G401.6 (cell line): ENCODE measurements around the gene TSPEAR.
"Not testable (repeated sequence)": the region's sequence is repeated elsewhere in the genome, so short reads cannot be mapped to it uniquely, and the experiment has no call there.

Experiments used
- FAIRE-seq: peaks from 2 replicates; lab custom pipeline; 2012; peaks lifted over from hg19 to GRCh38; lab: Jason Lieb, UNC

The TSPEAR gene

DNA sequence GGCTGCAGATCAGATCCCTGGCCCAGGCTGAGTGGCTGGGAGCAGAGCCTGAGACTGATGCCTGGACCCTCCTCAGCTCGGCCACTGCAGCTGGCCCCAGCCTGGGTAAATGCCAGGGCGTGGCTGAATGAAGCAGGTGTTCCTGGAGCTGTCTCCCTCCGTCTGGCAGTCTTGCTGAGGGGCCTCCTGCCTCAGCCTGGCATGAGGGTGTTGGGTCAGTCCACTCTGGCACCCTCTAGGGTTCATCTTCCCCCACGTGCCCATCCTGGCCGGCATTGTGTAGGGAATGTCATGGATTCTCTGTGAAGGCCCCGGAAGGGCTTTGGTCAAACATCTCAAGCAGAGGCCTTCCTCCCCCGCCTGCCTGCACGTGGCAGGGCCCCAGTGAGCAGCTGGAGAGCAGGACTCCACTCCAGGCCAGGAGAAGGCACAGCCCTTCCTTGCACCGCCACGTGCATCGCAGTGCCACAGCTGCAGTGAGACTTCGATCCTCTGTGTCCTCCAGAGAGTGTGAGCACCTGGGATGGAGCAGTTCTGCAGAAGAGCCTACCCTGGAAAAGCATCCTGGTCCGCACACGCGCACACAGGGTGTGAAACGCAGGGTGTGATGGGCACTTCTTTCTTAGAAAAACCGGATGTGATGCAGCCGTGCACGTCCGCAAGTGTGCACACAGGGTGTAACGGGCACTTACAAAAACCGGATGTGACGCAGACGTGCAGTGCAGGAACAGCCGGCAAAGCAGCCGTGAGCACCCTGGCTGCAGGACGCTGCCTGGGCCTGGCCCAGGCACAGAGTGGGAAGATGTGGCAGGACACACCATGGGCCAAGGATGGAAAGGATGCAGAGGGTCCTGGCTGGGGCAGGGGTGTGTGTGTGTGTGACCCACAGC is 142.5 kb downstream of the TSPEAR start:
- no peak for FAIRE-seq

DNA sequence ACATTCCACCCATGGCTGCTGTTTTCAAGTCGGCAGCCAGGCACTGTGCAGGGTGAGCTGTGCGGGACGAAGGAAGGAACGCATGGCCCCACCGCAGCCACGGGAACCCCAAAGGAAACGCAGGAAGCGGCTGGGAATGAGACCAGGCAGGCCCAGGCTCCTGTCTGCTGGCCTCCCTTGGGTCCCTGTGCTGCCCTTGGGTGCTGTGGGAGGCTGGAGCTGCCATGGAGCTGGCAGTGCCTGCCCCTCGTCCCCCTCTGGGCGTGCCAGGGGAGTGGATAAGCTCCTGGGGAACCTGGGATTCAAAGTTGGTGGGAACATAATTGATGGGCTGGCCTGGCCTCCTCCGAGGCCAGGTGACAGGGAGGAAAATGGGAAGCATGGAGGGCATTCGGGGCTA is 143.1 kb downstream of the TSPEAR start:
- no peak for FAIRE-seq

DNA sequence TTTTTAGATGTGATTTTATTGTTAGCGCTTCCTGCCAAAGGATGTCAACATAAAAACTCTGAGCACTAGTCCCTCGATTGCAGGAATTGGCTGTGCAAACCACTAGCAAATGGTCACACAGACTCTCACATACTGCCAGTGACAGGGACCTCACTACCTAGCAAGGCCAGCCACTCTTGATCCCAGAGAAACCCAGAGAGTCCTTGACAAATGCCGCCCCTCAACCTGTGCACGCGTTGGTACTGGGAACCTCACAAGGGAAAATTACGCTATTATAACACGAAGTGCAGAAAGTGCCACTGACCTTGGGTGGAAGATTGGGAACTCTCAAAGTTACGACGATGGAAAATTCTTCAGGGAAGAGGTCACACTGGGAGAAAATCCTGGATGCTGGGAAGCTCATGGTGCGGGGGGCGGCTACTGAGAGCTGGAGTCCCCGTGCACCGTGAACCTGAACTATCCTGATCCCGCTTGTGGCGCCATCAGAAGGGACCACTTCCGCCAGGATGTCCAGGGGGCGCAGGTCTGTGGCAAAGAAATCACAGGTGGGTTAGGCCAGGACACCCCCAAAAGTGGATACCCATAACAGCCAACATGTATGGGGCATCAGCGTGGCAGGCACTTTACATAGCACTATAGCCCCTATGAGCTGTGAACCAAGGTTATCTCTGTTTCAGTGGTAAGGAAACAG is 143.7 kb downstream of the TSPEAR start:
- FAIRE-seq: no peak

DNA sequence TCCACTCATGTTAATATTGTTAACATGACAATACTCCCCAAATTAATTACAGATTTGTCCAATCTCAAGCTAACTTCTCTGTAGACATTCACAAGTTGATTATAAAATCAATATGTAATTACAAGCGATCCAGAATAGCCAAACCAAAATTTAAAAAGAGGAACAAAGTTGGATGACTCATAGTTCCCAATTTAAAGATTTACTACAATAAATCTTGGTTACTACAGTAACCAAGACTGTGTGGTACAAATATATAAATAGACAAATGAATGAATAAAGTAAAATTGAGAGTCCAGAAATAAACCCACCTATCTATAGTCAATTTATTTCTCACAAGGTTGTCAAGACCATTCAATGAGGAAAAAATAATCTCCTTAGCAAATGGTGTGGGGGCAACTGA is 145.0 kb downstream of the TSPEAR start:
- FAIRE-seq: no peak

DNA sequence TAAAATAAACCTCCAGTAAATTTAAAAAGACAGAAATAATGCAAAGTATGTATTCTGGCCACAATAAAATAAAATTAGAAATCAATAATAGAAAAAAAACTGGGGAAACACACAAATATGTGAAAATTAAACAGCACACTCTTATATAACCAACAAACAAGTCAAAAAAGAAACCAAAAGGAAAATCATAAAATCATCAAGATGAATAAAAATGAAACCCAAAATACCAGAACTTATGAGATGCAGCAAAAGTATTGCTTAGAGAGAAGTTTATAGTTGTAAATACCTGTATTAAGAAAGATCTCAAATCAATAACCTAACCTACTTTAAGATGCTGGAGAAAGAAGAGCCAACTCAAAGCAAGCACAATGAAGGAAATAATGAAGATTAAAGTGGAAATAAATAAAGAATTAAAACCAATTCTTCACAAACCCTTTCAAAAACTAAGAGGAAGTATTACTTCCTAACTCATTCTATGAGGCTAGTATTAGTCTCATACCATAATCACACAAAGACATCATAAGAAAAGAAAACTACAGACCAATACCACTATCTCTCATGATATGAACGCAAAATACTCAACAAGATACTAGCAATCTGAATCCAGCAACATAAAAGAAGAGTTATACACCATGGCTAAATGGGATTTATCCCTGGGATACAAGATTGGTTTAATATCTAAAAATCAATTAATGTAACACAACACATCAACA is 146.3 kb downstream of the TSPEAR start:
- no peak for FAIRE-seq

DNA sequence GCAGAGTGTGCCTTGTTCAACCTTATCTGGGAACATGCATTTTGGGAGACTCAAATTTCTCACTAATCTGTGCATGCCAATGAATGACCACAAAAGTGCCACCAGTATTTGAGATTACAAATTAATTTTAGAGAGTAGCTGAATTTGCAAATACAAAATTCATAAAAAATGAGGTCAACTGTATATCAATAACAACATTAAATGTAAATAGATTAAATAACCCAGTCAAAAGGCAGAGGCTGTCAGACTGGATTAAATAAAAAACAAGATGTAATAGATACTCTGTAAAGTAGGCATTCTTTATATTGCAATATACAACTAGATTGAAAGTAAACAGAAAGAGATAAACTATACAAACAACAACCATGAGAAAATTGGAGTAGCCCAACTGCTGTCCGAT is 147.3 kb downstream of the TSPEAR start:
- FAIRE-seq: no peak

DNA sequence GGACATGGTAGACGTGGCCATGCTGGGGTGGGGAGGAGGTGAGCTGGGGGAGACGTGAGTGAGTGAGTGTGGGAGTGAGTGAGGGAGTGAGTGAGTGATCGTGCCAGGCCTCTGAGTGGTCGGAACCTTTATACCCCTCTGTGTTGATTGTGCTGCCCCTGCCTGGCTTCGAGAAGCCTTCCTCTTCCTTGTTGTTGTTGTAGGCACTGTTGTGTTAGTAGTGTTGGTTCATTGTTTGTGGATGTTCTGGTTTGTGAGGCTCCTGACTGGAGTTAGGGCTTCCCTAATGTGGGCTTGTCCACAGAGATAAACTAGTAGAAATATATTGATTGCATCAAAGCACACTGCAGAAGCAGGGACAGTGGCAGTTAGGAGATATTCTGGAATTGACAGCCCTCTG is 152.7 kb downstream of the TSPEAR start, which contains the start of gene KRTAP10-3:
Gene KRTAP10-3, minus strand, starts transcription at position 101 of the 400 bp plus-strand sequence. Its CDS starts 80 bp downstream, at position 21.
- no peak for FAIRE-seq

DNA sequence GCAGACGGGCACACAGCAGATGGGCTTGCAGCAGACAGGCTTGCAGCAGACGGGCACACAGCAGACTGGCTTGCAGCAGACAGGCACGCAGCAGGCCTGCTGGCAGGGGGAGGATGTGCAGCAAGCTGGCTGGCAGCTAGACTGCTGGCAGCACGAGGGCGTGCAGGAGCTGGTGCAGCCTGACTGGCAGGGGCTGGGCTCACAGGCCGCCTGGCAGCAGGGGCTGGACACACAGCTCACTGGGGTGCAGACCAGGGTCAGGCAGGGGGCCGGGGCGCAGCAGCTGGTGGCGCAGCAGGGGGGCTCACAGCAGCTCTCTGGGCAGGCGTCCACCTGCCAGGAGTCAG is 153.1 kb downstream of the TSPEAR start:
- FAIRE-seq: not testable (repeated sequence)

DNA sequence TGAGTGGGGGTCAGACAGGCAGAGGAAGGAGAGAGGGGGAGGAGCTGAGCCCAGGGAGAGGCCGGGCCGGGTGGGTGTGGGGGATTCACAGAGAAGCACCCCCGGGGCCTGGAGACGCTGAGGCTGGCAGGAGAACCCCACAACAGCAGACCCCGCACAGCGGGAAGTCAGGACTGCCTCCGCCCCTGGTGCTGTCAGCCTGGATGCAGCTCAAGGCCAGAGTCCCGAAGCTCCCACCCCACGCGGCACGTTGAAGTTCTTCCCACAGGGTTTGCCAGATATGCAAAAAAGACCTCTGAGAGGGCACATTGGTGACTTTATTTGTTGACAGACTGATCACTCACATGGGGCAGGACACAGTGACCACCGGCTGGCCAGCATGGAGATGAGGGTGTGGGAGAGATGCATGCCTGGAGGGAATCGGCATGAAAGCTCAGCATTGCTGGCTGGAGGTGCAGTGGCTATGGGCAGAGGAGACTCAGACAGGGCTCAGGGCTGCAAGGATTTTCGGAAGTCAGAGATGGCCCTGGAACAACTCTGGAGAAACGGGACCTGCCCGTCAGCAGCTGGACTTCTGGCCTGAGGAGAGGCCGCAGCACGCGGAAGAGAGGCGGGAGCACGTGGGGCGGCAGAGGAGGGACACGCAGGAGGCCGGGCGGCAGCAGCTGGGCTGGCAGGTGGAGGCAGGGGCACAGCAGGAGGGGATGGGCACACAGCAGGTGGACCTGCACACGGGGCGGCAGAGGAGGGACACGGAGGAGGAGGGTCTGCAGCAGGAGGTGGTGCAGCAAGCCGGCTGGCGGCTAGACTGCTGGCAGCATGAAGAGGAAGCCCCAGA is 153.7 kb downstream of the TSPEAR start:
- no peak for FAIRE-seq

DNA sequence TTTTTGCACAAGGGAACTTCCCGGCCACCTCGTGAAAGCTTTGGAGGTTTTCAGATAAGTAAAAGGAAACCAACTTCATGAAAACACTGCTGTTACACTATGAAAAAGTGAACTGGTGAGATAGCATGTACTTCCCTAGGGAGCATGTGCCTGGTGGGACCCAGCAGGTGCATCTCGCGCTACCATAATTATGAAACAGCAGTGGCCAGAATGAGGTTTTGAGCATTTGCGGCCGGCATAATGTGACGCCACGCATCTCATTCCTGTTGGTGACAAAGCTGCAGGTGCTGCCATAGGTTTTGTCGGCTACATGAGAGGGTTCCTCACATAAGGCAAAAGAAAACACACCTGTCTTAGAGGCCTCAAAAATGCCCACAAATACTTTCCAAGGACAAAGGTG is 154.5 kb downstream of the TSPEAR start:
- FAIRE-seq: no peak

DNA sequence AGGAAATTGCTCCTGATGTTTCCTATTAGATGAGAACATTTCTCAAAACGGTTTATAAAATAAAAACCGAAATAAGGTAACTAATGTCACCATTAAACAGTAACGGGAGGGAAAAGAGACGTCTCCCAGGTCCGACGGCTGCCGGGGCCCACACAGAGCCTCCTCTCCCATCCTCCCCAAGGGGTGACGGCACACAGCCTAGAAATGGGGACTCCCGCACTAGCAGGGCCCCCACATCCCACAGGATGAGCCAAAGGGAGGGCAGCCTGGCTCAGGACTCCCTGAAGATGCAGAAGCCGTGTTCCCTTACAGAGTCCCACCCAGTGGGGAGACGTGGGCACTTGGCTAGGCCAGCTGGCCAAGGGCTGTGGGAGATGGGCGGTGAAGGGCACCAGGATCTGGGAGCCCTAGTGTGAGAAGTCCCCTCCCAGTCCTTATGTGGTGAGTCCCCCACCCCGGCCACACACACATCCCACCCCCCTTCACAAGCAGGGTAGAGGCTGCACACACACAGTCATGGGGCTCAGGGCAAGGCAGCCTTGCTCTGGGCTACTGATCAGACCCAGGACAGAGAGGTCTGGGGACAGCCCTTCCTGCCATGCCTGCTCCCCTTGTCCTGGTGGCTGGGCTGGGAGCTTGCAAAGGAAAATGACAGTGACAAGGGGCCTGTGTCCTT is 156.0 kb downstream of the TSPEAR start:
- FAIRE-seq: no peak

DNA sequence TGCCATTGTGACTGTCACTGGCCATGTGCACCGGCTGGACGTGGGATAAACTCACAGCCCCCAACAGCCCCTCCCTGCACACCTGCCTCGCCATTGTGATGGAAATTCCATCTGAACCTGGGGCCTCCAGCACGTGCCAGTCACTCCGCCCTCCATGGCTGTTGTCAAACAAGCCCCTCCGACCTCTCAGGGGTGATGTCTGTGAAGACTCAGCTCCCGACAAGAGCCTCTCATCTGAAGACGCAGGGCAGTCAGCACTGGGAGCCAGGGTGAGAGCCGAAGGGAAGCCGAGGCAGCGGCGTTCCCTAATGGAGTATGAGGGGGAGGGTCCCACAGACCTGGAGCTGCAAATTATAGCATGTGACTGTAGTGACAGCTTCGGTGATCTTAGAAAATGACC is 158.7 kb downstream of the TSPEAR start:
- FAIRE-seq: no peak

DNA sequence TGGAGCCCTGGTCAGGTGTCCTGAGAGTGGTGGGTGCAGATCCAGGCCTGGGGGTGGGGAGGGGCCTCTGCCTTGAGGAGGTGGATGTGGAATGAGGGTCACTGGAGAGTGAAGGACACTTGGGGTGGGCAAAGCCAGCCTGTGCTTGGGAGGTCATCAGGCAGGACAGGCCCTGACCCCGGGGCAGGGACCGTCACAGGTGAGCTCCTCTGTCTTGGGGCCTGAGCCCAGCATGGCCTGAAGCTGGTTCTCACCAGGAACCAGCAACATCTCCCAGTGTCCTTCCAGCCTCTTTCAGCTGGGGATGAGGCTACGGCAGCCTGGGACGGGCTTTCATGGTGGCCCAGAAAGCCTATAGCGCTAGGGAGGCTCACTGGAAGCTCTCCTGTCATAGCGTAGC is 159.2 kb downstream of the TSPEAR start:
- FAIRE-seq: no peak

DNA sequence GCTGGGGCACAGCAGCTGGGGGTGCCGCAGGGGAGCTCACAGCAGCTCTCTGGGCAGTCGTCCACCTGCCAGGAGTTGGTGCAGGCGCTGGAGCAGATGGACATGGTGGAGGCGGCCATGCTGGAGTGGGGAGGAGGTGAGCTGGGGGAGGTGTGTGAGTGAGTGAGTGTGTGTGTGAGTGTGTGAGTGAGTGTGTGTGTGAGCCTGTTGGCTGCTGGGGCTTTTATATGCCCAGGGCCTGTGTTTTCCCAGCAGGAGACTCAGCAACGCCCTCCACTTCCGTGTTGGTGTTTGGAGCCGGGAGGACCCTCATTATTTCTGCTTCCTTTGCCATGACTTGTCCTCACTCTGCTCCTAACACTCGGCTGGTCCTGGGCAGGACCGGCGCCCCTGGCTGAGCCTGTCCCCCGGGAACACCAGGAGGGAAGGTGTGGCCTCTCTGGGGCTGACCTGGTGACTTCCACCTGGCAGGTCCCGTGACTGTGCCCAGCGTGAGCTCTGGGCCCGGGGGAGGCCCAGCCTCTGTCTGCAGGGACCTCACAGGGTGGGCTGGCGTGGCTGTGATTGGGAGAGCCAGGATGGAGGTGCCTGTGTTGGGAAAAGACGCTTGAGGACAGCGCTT is 159.9 kb downstream of the TSPEAR start, which contains the start of gene KRTAP10-2:
Gene KRTAP10-2, minus strand, starts transcription at position 166 of the 622 bp plus-strand sequence. Its CDS starts 47 bp downstream, at position 119.
- no peak for FAIRE-seq

DNA sequence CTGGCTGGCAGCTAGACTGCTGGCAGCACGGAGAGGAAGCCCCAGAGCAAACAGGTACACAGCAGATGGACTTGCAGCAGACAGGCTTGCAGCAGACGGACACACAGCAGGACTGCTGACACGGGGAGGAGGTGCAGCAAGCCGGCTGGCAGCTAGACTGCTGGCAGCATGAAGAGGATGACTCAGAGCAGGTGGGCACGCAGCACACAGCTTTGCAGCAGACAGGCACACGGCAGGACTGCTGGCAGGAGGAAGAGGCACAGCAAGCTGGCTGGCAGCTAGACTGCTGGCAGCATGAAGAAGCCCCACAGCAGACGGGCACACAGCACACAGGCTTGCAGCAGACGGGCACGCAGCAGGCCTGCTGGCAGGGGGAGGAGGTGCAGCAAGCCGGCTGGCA is 160.6 kb downstream of the TSPEAR start:
- FAIRE-seq: no peak

DNA sequence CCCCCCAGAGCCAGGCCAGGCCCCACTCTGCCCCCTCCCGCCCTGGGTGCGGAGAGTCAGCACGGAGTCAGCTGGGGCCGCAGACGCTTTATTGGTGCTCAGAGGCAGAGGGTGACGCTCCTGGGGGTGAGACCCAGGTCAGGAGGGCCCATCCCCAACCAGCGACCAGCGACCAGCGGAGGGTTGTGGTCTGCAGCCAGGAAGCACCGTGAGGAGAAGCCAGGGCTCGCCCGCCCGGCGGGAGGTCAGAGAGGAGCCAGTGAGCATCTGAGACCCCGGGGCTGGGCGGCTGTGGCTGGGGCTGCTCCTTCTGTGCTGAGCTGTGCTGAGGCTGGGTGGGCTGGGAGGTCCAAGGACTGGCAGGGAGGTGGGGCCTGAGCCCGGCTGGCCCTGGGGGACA is 161.1 kb downstream of the TSPEAR start:
- not testable (repeated sequence) for FAIRE-seq

DNA sequence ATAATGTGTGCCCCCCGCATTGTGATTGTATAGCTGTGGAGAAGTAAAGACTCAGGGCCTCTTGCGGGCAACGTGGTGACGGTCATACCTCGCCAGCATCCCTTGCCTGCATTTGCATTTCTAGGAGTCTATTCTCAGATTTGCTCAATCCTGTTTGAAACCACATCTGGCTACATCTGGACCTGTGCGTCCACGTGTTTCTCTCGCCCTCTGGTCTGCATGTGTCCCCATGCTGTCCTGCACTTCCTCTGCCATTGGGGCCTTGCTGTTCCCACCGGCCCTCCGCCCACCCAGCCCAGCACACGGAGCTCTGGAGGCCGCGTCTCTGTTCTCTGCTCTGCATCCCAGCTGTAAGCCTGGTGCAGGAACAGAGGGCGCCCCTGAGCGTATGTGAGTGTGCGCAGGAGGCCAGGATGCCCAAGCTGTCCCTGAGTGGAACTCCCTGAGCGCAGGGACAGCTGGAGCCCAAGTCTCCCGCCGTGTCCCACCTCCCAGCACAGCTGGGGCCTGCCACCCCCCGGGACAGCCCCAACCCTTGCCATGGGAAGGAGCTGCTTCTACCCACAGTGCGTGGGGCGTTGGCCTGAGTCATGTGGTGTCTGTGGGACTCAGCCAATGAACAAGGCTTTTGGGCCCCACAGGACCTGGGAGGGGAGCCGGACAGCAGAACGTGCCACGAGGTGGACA is 161.7 kb downstream of the TSPEAR start:
- FAIRE-seq: no peak

DNA sequence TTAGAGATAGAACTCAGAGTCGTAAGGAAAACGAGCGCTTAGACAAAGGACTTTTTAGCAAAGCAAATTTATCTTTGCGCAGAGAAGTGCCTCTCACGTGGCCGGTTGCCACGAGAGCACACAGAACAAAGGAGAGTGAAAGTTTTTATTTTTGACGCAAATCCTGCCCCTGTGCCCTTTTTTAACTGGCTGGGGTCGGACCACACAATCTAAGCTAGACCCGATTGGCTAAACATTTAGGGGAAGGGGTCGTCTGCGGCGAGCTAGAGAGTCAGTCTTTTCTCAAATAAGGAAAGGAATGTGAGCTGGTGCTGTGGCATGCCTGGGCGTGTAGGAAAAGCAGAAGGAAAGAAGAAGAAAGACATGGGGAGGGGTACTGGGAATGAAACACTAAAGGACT is 162.4 kb downstream of the TSPEAR start:
- no peak for FAIRE-seq

DNA sequence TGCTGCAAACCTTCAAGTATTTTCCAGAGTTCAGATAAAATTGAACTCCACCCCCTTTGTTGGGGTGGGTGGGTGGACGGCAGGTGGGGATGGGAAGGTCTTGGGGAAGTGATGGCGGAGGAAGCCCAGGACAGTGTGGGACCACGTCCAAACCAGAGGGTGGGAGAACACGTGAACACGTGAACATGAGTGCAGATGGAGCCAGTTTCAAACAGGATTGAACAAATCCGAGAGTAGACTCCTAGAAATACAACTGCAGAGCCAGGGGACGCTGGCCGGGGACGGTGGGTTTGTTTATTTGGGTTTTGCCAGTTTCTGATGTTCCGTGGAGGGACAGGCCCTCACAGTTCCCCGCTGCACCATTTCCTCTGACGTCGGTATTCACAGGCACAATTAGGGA is 163.0 kb downstream of the TSPEAR start:
- no peak for FAIRE-seq

DNA sequence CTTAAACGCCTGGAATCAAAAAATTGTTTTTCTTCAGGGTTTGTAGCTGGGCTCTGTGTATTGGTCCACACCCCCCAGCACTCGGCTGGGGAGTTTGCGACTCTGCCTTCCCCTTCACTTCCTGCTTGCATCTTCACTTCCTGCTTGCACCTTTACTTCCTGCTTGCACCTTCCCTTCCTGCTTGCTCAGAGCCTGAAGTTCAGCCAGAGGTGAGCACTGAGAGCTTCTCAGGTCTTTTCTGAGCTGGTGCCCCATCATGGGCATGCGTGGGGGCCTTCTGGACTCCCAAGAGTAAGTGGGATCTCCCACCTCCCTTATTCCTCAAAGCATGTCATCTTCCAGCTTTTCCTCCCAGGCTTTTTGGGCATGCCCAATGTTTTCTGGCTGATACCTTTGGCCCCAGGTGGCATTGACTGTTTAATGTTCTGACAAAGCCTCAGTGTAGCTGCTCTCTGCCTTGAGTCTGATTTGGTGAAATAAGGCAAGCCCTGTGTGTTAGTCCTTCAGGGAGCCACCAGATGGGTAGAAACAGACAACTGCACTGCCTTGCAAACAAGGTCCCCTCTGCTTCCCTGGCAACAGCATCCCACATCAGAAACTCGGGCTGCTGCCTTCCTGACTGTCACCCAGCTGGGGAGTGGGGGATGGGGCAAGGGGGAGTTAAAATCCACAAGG is 163.6 kb downstream of the TSPEAR start:
- FAIRE-seq: no peak
